HepG2 (cell line): ENCODE measurements around the gene CD4. TPM values are rescaled to one million over a fixed set of nuclear protein-coding genes. Genes with fewer than 3 reads are reported as not detected.

Source experiments
- GMEB2 ChIP-seq: IDR thresholded peaks from 2 replicates; pipeline ENCODE4 v1.6.1; 2016; ENCODE audit warnings: missing biosample characterization, missing genetic modification reagents, low read depth
- HES4 ChIP-seq: sonication (generic); formaldehyde crosslinking; IDR thresholded peaks from 2 replicates; pipeline ENCODE4 v1.9.0; 2021; ENCODE audit warnings: mild to moderate bottlenecking, missing genetic modification reagents, borderline replicate concordance
- IKZF5 ChIP-seq: IDR thresholded peaks from 2 replicates; pipeline ENCODE4 v1.6.1; 2018; ENCODE audit warnings: missing genetic modification reagents, mild to moderate bottlenecking, missing compliant biosample characterization
- KDM2A ChIP-seq: sonication (generic); formaldehyde crosslinking; IDR thresholded peaks from 2 replicates; pipeline ENCODE4 v1.4.0; 2020; ENCODE audit warnings: low read depth, missing genetic modification reagents, borderline replicate concordance
- PCBP1 ChIP-seq: fragments of 200-400 bp; formaldehyde crosslinking; IDR thresholded peaks from 2 replicates; pipeline ENCODE4 v1.6.1; 2017; ENCODE audit warnings: mild to moderate bottlenecking, low read depth, low read length, borderline replicate concordance
- PHF20 ChIP-seq: sonication (generic); formaldehyde crosslinking; IDR thresholded peaks from 2 replicates; pipeline ENCODE4 v1.5.0; 2020; ENCODE audit warnings: mild to moderate bottlenecking, missing genetic modification reagents
- RAD51 ChIP-seq: fragments of 450-650 bp; IDR thresholded peaks from 2 replicates; pipeline ENCODE4 v1.6.1; 2016; ENCODE audit warnings: borderline replicate concordance
- SP140L ChIP-seq: sonication (generic); formaldehyde crosslinking; IDR thresholded peaks from 2 replicates; pipeline ENCODE4 v1.4.0; 2020; ENCODE audit warnings: missing genetic modification reagents, borderline replicate concordance
- STAT6 ChIP-seq: sonication (generic); formaldehyde crosslinking; IDR thresholded peaks from 2 replicates; pipeline ENCODE4 v1.4.0; 2020; ENCODE audit warnings: missing genetic modification reagents, mild to moderate bottlenecking, borderline replicate concordance
- THAP8 ChIP-seq: sonication (generic); formaldehyde crosslinking; IDR thresholded peaks from 2 replicates; pipeline ENCODE4 v1.5.1; 2020; ENCODE audit warnings: missing genetic modification reagents, mild to moderate bottlenecking, borderline replicate concordance
- THAP9 ChIP-seq: sonication (generic); formaldehyde crosslinking; IDR thresholded peaks from 2 replicates; pipeline ENCODE4; 2020; ENCODE audit warnings: missing genetic modification reagents, mild to moderate bottlenecking, borderline replicate concordance
- TP53 ChIP-seq: sonication (generic); formaldehyde crosslinking; conservative IDR thresholded peaks from 2 replicates; pipeline ENCODE4 v1.4.0; 2020; ENCODE audit warnings: missing genetic modification reagents
- WIZ ChIP-seq: sonication (generic); formaldehyde crosslinking; IDR thresholded peaks from 2 replicates; pipeline ENCODE4 v1.5.1; 2020; ENCODE audit warnings: mild to moderate bottlenecking, missing genetic modification reagents
- ZFP36 ChIP-seq: fragments of 150-350 bp; IDR thresholded peaks from 2 replicates; pipeline ENCODE4 v1.6.1; 2018; ENCODE audit warnings: borderline replicate concordance, low read length, low read depth; ENCODE audit not compliant: partially characterized antibody
- ZNF17 ChIP-seq: sonication (generic); formaldehyde crosslinking; IDR thresholded peaks from 2 replicates; pipeline ENCODE4 v1.5.0; 2020; ENCODE audit warnings: mild to moderate bottlenecking, missing genetic modification reagents
- ZNF263 ChIP-seq: sonication (generic); formaldehyde crosslinking; IDR thresholded peaks from 2 replicates; pipeline ENCODE4 v1.4.0; 2020; ENCODE audit warnings: missing genetic modification reagents
- ZNF570 ChIP-seq: sonication (generic); formaldehyde crosslinking; IDR thresholded peaks from 2 replicates; pipeline ENCODE4 v1.4.0; 2020; ENCODE audit warnings: mild to moderate bottlenecking, missing genetic modification reagents, borderline replicate concordance
- ZSCAN12 ChIP-seq: sonication (generic); formaldehyde crosslinking; IDR thresholded peaks from 2 replicates; pipeline ENCODE4 v1.9.0; 2021; ENCODE audit warnings: mild to moderate bottlenecking, missing genetic modification reagents
- polyA plus RNA-seq, 8 experiments: library from polyadenylated mRNA; depleted of rRNA in 3 of 8; stranded (reverse) in 7 of 8; unstranded in 1 of 8; fragments of >200 nt; fragmentation: Illumina TruSeq in 4 of 8; extraction: Trizol in 4 of 8; gene quantifications; 2 replicates each; pipeline versions ENCODE4 v1.2.1 to v1.2.3, GENCODE V29; 2011 to 2016; ENCODE audit warnings: low read depth in 4 of 8, missing spikeins in 1 of 8, mixed read lengths in 1 of 8; ENCODE audit not compliant: insufficient read depth in 1 of 8
- total RNA-seq, 5 experiments: library from RNA; depleted of rRNA; stranded (reverse); fragments of >200 nt; fragmentation: Illumina TruSeq; extraction: Trizol; gene quantifications; 2 replicates each; pipeline ENCODE4 v1.2.3, GENCODE V29; 2016; ENCODE audit warnings: low read depth in 1 of 5
- TF ChIP-seq, protein P1 (sequence below): sonication (generic); formaldehyde crosslinking; IDR thresholded peaks from 2 replicates; pipeline ENCODE4 v1.5.0; 2020; ENCODE audit warnings: mild to moderate bottlenecking, low read depth, missing genetic modification reagents, borderline replicate concordance

Gene CD4
- total and polyA plus RNA-seq, 2 of the 13 experiments (the other 11 are each of a cell fraction or from before 2014, with no cell fraction given), result 0.07 to 0.95 TPM

DNA sequence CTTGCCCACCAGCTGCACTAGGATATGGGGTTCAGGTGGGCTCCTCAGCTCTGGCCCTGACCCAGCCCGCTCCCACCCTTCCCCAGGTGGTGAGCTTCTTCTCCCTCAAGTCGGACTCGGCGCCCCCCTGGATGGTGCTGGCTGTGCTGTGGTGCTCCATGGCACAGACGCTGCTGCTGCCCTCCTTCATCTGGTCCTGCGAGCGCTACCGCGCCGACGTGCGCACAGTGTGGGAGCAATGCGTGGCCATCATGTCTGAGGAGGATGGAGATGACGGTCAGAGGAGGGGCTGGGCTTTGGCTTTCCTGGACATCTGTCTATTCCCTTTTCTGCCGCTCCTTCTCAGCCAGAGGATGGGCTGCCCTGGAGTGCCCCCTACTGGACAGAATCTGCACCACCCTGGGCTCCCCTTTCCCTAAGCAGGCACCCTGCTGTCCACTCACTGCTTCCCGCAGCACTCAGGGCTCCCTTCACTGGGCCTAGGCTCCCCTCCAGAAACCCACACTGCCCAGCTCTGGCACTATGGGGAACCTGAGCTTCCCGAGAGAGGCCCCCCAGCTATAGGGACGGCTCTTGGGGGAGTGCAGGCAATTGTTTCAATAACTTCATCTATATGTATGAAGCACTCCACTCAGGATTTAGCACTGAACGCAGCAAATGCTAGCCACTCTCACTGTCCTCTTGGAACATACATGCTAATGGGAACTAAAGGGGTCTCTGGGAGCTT, 36.2 kb downstream of the CD4 start (continued):
- TF ChIP-seq ZFP36, result peak; percentile 17
- no peak for TF ChIP-seq RAD51
- no peak for TF ChIP-seq IKZF5 (CRISPR knock-in tag)
- TF ChIP-seq KDM2A (CRISPR knock-in tag), result peak; percentile 69; the same call in 1 of the 2 replicates
- TF ChIP-seq TP53 (CRISPR knock-in tag), result no peak
- TF ChIP-seq PCBP1, result 0 out of 2 replicates have a peak, but pooled peaks have one; percentile 17
- TF ChIP-seq THAP8 (CRISPR knock-in tag), result no peak
- no peak for TF ChIP-seq HES4 (CRISPR knock-in tag)
- TF ChIP-seq PHF20 (CRISPR knock-in tag), result peak; percentile 53; the same call in 1 of the 2 replicates
- TF ChIP-seq ZNF263, result peak; percentile 41; the same call in 1 of the 2 replicates
- TF ChIP-seq GMEB2 (CRISPR knock-in tag), result no peak
- TF ChIP-seq, protein P1, sequence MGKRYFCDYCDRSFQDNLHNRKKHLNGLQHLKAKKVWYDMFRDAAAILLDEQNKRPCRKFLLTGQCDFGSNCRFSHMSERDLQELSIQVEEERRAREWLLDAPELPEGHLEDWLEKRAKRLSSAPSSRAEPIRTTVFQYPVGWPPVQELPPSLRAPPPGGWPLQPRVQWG (CRISPR knock-in tag), result no peak
- no peak for TF ChIP-seq ZNF570 (CRISPR knock-in tag)
- TF ChIP-seq WIZ, result no peak
- no peak for TF ChIP-seq ZSCAN12
- TF ChIP-seq THAP9 (CRISPR knock-in tag), result no peak
- TF ChIP-seq STAT6, result no peak
- TF ChIP-seq SP140L (CRISPR knock-in tag), result no peak
- no peak for TF ChIP-seq ZNF17 (CRISPR knock-in tag)
